ENCODE results near the gene WHRN.

Gene WHRN

GRCh38 chr9:114489928-114490327 lies 15.3 kb downstream of the WHRN start:
- FAIRE-seq = no peak

- no peak for FAIRE-seq
Observed at GRCh38 chr9:114488398-114489129, 16.7 kb downstream of the WHRN start.

DNA sequence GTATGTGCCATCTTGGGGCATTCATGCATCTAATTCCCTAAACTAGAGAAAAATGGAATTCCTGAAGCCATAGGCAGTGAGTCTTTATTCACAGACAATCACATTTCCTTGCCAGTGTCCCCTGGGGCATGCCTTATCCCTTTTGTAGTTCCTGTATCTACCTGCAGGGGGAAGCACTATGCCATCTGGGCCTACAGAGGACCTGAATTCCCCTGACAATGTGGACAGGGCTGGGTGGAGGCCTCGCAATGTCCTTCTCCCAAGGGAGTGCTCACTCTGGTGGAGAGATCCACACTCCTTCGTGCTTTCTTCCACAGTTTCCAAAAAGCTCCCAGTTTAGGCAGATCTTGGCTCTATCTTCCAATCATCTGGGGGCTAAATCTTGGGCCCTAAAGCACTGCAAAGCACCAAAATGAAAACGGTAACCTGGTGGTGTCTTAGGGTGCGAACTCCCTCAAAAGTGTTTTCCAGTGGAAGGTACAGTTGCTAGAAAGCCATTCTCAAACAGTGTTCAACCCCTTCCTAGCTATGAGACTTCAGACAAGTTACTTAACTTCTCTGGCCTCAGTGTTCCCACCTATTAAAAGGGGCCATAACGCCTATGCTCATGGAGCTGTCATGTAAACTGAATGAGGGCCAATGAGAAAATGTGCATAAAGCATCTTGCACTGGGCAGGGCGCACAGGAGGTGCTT lies 17.5 kb downstream of the WHRN start:
- no peak for FAIRE-seq

DNA sequence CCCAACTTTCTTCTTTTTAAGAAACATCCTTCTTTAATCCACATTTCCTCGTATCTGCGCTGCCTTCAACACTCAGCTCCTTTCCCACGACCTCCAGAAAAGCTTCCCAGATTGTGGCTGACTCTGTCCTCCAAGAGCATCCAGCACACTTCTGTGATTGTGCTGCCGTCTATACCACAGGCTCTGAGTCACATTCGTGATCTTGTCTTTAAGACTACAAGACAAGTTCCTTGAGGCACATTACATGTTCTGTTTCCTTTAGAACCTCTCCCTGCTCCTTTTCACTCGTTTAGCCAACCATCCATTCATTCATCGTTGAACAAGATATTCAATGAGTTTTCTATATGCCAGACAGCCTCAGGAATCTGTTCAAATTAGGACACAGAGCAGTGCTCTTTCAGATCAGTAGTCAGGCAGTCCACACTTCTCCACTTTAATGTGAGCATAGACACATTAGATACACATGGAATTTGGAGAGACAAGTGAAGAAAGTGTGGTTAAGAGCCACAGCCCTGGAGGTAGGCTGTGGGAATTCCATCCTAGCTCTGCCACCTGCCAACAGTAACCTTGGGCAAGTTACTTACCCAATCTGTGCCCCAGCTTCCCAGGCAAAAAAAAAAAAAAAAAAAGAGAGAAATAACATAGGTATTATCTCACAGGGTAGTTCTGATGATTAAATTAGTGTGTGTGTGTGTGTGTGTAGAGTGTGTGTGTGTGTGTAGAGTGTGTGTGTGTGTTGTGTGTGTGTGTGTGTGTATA lies 18.9 kb downstream of the WHRN start:
- no peak for FAIRE-seq

DNA sequence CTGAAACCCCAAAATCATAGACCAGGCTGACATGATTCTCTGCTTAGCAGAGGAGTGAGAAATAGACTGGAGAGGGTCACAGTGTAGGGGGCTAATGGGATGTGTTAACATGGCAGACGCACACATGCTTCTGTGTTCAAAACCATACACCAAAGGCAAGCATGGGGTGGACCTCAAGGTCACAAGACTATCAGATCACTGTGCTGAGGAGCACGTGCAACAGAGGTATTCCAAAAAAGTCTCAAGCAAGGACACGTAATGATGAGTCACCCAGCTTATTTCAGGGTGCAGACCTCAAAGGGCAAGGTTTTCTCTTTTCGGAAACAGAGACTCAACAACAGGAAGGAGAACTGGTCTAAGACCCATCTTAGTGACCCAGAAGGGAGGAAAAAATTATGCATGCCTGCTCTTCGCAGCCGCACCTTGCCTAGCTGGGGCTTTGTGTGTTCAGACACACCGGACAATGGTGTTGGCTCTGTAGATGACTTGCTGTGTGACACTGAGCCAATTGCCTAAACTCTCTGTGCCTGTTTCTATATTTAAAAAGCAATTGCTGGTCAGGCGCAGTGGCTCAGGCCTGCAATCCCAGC lies 20.3 kb downstream of the WHRN start:
- FAIRE-seq = no peak

- FAIRE-seq = no peak
Observed at GRCh38 chr9:114484215-114484853, 20.9 kb downstream of the WHRN start.

DNA sequence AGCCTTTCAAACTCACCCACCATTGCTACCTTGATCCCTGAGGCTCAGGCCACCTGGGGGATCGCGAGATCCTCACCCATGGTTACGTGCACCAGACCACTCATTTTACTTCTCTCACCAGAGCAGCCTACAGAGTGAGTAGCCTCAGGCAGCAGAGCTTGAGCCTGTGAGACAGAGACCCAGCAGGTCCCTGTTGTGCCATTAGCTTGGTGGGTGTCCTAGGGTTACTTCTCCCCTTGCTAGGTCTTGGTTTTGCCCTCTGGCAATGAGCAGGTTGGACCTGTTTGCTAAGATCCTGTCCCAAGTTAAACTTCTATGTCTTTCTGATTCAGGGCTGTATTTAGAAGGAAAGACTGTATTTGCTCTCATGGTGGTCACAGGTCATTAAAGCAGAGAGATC lies 21.8 kb downstream of the WHRN start:
- FAIRE-seq = no peak

DNA sequence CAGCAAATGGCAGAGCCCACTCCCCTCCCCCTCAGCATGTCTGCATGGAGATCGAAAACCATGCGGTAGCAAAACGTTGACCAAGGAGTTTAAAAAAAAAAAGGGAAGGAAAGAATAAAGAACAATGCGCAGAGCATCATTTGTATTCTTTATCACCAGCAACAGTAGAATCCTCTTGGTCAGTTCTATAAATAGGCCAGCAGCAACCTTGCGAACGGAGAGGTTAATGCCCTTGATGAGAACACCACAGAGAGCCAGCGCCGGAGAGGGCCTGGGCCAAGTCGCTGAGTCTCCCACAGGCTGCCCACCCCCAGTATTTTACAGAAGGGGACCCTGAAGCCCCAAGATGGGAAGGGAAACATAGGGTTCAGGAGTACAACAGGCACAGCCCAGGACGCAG lies 22.7 kb downstream of the WHRN start:
- no peak for FAIRE-seq

GRCh38 chr9:114481789-114482188 lies 23.5 kb downstream of the WHRN start:
- FAIRE-seq = no peak

DNA sequence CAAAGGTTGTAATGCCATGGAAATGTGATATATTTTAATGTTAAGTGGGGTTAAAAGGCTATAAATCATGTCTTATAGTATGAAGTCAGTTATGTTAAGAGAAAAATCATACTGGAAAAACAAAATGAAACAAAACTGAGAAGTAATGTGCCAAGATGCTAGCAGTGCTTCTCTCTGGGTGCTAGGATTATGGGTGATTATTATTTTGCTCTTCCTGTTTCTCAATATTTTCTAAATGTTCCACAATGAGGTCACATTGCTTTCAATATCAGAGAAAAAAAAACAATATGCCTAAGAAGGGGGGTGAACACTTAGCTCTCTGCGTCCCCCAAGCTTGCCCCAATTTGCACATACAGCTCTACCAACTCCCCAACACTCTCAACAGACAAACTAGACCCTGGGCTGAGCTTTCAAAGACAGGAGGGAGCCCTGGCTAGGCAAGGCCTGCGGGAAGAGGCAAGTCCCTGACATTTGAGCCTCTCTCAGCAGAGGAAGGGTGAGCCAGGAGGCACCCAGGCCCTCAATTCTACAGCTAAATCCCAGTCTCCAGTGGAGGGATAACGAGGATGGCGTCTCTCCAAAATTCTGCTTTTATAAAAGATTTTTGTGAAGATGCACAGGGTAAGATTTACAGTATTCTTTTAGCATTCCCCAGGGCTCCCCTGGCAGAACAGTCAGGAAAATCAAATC lies 24.4 kb downstream of the WHRN start:
- no peak for FAIRE-seq

DNA sequence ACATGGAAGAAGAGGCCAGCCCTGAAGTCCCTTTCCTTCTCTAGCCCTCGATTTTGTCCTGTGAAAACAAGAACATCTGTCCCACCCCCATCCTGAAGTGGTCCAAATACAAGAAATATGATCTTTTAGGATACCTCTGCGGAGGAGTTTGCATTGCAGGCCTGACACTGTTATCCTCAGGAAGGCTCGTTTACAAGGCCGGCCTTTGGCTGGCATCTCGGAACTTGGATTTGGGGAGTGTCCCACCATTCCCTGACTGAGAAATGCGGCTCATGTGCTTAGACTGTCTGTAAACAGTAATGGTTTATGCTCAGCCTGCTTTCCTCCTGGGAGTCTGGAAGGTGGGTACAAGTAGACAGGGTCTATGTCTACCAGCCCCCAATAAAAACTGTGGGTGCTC lies 26.4 kb downstream of the WHRN start:
- FAIRE-seq = no peak

- no peak for FAIRE-seq
Observed at GRCh38 chr9:114478459-114478858, 26.8 kb downstream of the WHRN start.

GRCh38 chr9:114477642-114478041 lies 27.6 kb downstream of the WHRN start:
- no peak for FAIRE-seq

- FAIRE-seq = no peak
Observed at GRCh38 chr9:114476891-114477469, 28.3 kb downstream of the WHRN start.

GRCh38 chr9:114475412-114476135 lies 29.7 kb downstream of the WHRN start:
- no peak for FAIRE-seq

- no peak for FAIRE-seq
Observed at GRCh38 chr9:114474425-114474824, 30.8 kb downstream of the WHRN start.

- FAIRE-seq = no peak
Observed at GRCh38 chr9:114473447-114473801, 31.8 kb downstream of the WHRN start.

GRCh38 chr9:114472765-114473446 lies 32.4 kb downstream of the WHRN start:
- no peak for FAIRE-seq

GRCh38 chr9:114471157-114471556 lies 34.1 kb downstream of the WHRN start:
- FAIRE-seq = no peak

DNA sequence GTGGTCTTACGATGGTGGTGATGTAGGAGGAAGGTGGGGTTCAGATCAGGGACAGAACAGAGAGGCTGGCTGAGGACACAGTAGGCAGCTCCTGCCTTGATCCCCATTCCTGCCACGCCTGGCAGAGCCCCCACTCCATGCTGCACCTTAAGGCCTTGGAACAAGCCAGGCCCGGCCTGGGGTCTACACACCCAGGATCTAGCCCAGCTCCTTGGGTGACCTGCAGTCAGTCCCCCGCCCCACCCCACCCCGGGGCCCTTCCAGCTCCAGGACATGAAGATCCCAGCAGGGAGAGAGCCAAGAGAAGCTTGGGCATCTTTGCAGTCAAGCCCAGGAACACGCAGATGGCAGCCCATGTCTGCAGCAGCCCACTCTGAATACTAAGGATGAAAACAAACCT lies 34.7 kb downstream of the WHRN start:
- FAIRE-seq = no peak

- FAIRE-seq = no peak
Observed at GRCh38 chr9:114470121-114470520, 35.2 kb downstream of the WHRN start.
